ENCODE results near the gene CDR2. TPM values are rescaled to one million over a fixed set of nuclear protein-coding genes. Genes with fewer than 3 reads are reported as not detected.

Gene CDR2
- total RNA-seq, 1 donor from 2014 or later = 57.6 TPM

- Mint-ChIP-seq H3K27ac (ENCODE audit: unreplicated experiment) (no peak overlapping the region), H3K9me3 (ENCODE audit: unreplicated experiment) (no peaks in the 10 kb centered on the region), H3K4me1 (ENCODE audit: low read depth, unreplicated experiment) (no peaks in the 10 kb centered on the region), H3K27me3 (ENCODE audit: low read depth, unreplicated experiment) (no peaks in the 10 kb centered on the region), H3K4me3 (ENCODE audit: unreplicated experiment) (no peak overlapping the region), H3K36me3 (ENCODE audit: low read depth, unreplicated experiment) (peaks cover 21% of the 10 kb centered on the region)
- H3K27me3 ChIP-seq (ENCODE audit: insufficient read depth, low read length) = no peaks in the 10 kb centered on the region
- TF ChIP-seq CTCF (IDR thresholded peaks at IDR 0.05; ENCODE audit: insufficient read depth, low read depth, low read length) = no peak
- TF ChIP-seq EZH2 (IDR thresholded peaks at IDR 0.05; ENCODE audit: insufficient read depth, low read length) = no peak
- H3K4me1 ChIP-seq (ENCODE audit: insufficient read depth, low read length) = no peaks in the 10 kb centered on the region
- H3K9ac ChIP-seq (ENCODE audit: low read length) = no peak overlapping the region
- H3K79me2 ChIP-seq (ENCODE audit: insufficient read depth, low read length) = no peaks in the 10 kb centered on the region
- no peak overlapping the region for H2AFZ ChIP-seq (ENCODE audit: low read depth, low read length)
- H3K9me3 ChIP-seq (ENCODE audit: insufficient read depth, low read depth, low read length) = no peaks in the 10 kb centered on the region
- no peak overlapping the region for H3K4me3 ChIP-seq (ENCODE audit: insufficient read depth, low read depth, low read length)
- no peaks in the 10 kb centered on the region for H4K20me1 ChIP-seq (ENCODE audit: insufficient read depth, low read length)
- H3K36me3 ChIP-seq (ENCODE audit: insufficient read depth, low read length) = peaks cover 12% of the 10 kb centered on the region
- no peak overlapping the region for H3K27ac ChIP-seq (ENCODE audit: low read depth, low read length)
- FAIRE-seq (no peak), DNase-seq (ENCODE audit: low read depth) (no peak)
- H3K4me2 ChIP-seq (ENCODE audit: low read length) = no peak overlapping the region
Observed at GRCh38 chr16:22313876-22314470, 60.4 kb downstream of the CDR2 start.

GRCh38 chr16:22312897-22313781 lies 61.3 kb downstream of the CDR2 start:
- TF ChIP-seq EZH2 (IDR thresholded peaks at IDR 0.05; ENCODE audit: insufficient read depth, low read length) = no peak
- TF ChIP-seq CTCF (IDR thresholded peaks at IDR 0.05; ENCODE audit: insufficient read depth, low read depth, low read length) = no peak
- Histone ChIP-seq H3K79me2 (ENCODE audit: insufficient read depth, low read length) (no peaks in the 10 kb centered on the region), H3K4me1 (ENCODE audit: insufficient read depth, low read length) (no peaks in the 10 kb centered on the region), H3K27me3 (ENCODE audit: insufficient read depth, low read length) (no peaks in the 10 kb centered on the region), H3K36me3 (ENCODE audit: insufficient read depth, low read length) (peaks cover 12% of the 10 kb centered on the region), H3K9ac (ENCODE audit: low read length) (no peak overlapping the region), H2AFZ (ENCODE audit: low read depth, low read length) (no peak overlapping the region), H3K9me3 (ENCODE audit: insufficient read depth, low read depth, low read length) (no peaks in the 10 kb centered on the region), H3K27ac (ENCODE audit: low read depth, low read length) (no peak overlapping the region), H3K4me2 (ENCODE audit: low read length) (no peak overlapping the region), H3K4me3 (ENCODE audit: insufficient read depth, low read depth, low read length) (no peak overlapping the region), H4K20me1 (ENCODE audit: insufficient read depth, low read length) (no peaks in the 10 kb centered on the region)
- H3K36me3 Mint-ChIP-seq (ENCODE audit: low read depth, unreplicated experiment) = peaks cover 24% of the 10 kb centered on the region
- no peak for FAIRE-seq
- H3K27me3 Mint-ChIP-seq (ENCODE audit: low read depth, unreplicated experiment) = no peaks in the 10 kb centered on the region
- no peaks in the 10 kb centered on the region for H3K9me3 Mint-ChIP-seq (ENCODE audit: unreplicated experiment)
- DNase-seq (ENCODE audit: low read depth) = no peak
- no peak overlapping the region for H3K4me3 Mint-ChIP-seq (ENCODE audit: unreplicated experiment)
- H3K27ac Mint-ChIP-seq (ENCODE audit: unreplicated experiment) = no peak overlapping the region
- H3K4me1 Mint-ChIP-seq (ENCODE audit: low read depth, unreplicated experiment) = no peaks in the 10 kb centered on the region

DNA sequence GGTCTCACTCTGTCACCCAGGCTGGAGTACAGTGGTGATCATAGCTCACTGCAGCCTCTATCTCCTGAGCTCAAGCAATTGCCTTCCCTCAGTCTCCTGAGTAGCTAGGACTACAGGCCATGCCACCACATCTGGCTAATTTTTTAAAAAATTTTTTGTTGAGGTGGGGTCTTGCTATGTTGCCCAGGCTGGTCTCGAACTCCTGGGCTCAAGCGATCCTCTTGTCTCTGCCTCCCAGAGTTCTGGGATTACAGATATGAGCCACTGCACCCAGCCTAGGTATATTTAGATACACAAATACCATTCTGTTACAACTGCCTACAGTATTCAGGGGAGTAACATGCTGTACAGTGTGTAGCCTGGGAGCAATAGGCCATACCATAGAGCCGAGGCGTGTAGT lies 62.9 kb downstream of the CDR2 start:
- no peak overlapping the region for H3K27ac ChIP-seq (ENCODE audit: low read depth, low read length)
- H3K4me1 ChIP-seq (ENCODE audit: insufficient read depth, low read length) = no peaks in the 10 kb centered on the region
- no peak overlapping the region for H3K4me3 Mint-ChIP-seq (ENCODE audit: unreplicated experiment)
- no peak overlapping the region for H3K9ac ChIP-seq (ENCODE audit: low read length)
- peaks cover 27% of the 10 kb centered on the region for H3K36me3 Mint-ChIP-seq (ENCODE audit: low read depth, unreplicated experiment)
- no peaks in the 10 kb centered on the region for H3K9me3 ChIP-seq (ENCODE audit: insufficient read depth, low read depth, low read length)
- no peak overlapping the region for H3K27ac Mint-ChIP-seq (ENCODE audit: unreplicated experiment)
- DNase-seq (ENCODE audit: low read depth) (no peak), FAIRE-seq (no peak)
- H3K79me2 ChIP-seq (ENCODE audit: insufficient read depth, low read length) = no peaks in the 10 kb centered on the region
- H3K27me3 ChIP-seq (ENCODE audit: insufficient read depth, low read length) = no peaks in the 10 kb centered on the region
- H3K4me3 ChIP-seq (ENCODE audit: insufficient read depth, low read depth, low read length) = no peak overlapping the region
- no peaks in the 10 kb centered on the region for H3K9me3 Mint-ChIP-seq (ENCODE audit: unreplicated experiment)
- H4K20me1 ChIP-seq (ENCODE audit: insufficient read depth, low read length) = no peaks in the 10 kb centered on the region
- no peak overlapping the region for H2AFZ ChIP-seq (ENCODE audit: low read depth, low read length)
- peaks cover 15% of the 10 kb centered on the region for H3K36me3 ChIP-seq (ENCODE audit: insufficient read depth, low read length)
- H3K27me3 Mint-ChIP-seq (ENCODE audit: low read depth, unreplicated experiment) = no peaks in the 10 kb centered on the region
- H3K4me2 ChIP-seq (ENCODE audit: low read length) = no peak overlapping the region
- H3K4me1 Mint-ChIP-seq (ENCODE audit: low read depth, unreplicated experiment) = no peaks in the 10 kb centered on the region
- no peak for TF ChIP-seq EZH2 (IDR thresholded peaks at IDR 0.05; ENCODE audit: insufficient read depth, low read length)
- no peak for TF ChIP-seq CTCF (IDR thresholded peaks at IDR 0.05; ENCODE audit: insufficient read depth, low read depth, low read length)

Data from astrocyte (in vitro differentiated cells and primary cell).